GM12878 (cell line): Measurements from ENCODE around the gene CTNNA3. TPM values are rescaled to one million over a fixed set of nuclear protein-coding genes. Genes with fewer than 3 reads are reported as not detected.

Source experiments
- ATAC-seq: fragments of 200-7000 bp; cut with Tn5 transposase; 3 replicates; pipeline ENCODE4 v1.9.1; 2020; ENCODE audit warnings: mild to moderate bottlenecking, moderate library complexity
- BruUV-seq: library from RNA; stranded (reverse); fragments of 400-500 nt; replicated peaks from 2 replicates; lab custom pipeline; 2021; lab: Mats Ljungman, UMichigan
- CTCF ChIA-PET: fragments of 300-600 bp; sonication (Branson Sonifier 250); formaldehyde crosslinking; extraction: SDS; loops from one replicate; lab custom pipeline; 2021; ENCODE audit warnings: inconsistent platforms; lab: Yijun Ruan, JAX
- POLR2A ChIA-PET: fragments of 350-600 bp; formaldehyde crosslinking; extraction: SDS; loops from one replicate; lab custom pipeline; 2021; ENCODE audit warnings: inconsistent platforms; lab: Charles Lee
- RAD21 ChIA-PET: fragments of 300-600 bp; sonication (Branson Sonifier 250); formaldehyde crosslinking; loops from one replicate; lab custom pipeline; 2023; ENCODE audit warnings: antibody characterized with exemption; ENCODE audit not compliant: unreplicated experiment; lab: Charles Lee
- SMC1A ChIA-PET: fragments of 300-600 bp; sonication (Branson Sonifier 250); formaldehyde crosslinking; loops from one replicate; lab custom pipeline; 2023; ENCODE audit not compliant: unreplicated experiment, uncharacterized antibody; lab: Charles Lee
- DNase-seq: peaks from one replicate; pipeline ENCODE4 v3.0.0-alpha.2; 2011; ENCODE audit warnings: low read depth, low spot score
- FAIRE-seq: peaks from 3 replicates; lab custom pipeline; 2011; peaks lifted over from hg19 to GRCh38; lab: Jason Lieb, UNC
- H2AFZ ChIP-seq: 2 replicates; pipeline ENCODE4 v1.6.0; 2011; ENCODE audit warnings: low read depth, low read length, control low read depth; ENCODE audit not compliant: control insufficient read depth
- H3K27ac ChIP-seq: 2 replicates; pipeline ENCODE4 v1.5.1; 2011; ENCODE audit warnings: control low read depth; ENCODE audit not compliant: control insufficient read depth, insufficient read depth
- H3K27me3 ChIP-seq, 2 experiments: replicated peaks in 1 of 2; 2 replicates each; pipeline versions ENCODE4 v1.6.0 to v1.6.1; 2011; ENCODE audit warnings: low read length in 1 of 2; ENCODE audit not compliant: control insufficient read depth in 2 of 2, insufficient read depth in 2 of 2
- H3K36me3 ChIP-seq, 2 experiments: 2 replicates each; pipeline ENCODE4 v1.5.1; 2011; ENCODE audit warnings: low read length in 1 of 2; ENCODE audit not compliant: control insufficient read depth in 2 of 2, insufficient read depth in 2 of 2
- H3K4me1 ChIP-seq: 2 replicates; pipeline ENCODE4 v1.6.1; 2011; ENCODE audit warnings: mild to moderate bottlenecking, low read length, moderate library complexity, mixed read lengths; ENCODE audit not compliant: control insufficient read depth, insufficient read depth
- H3K4me2 ChIP-seq: 2 replicates; pipeline ENCODE4 v1.6.0; 2011; ENCODE audit warnings: control low read depth; ENCODE audit not compliant: control insufficient read depth, insufficient read depth
- H3K4me3 ChIP-seq: fragments of 200-600 bp; sonication (generic); 2 replicates; pipeline ENCODE4 v1.5.1; 2016
- H3K79me2 ChIP-seq: 2 replicates; pipeline ENCODE4 v1.6.0; 2011; ENCODE audit warnings: low read length; ENCODE audit not compliant: control insufficient read depth, insufficient read depth
- H3K9ac ChIP-seq: 2 replicates; pipeline ENCODE4 v1.8.0; 2011; ENCODE audit warnings: low read length, control low read depth, mixed read lengths; ENCODE audit not compliant: control insufficient read depth, insufficient read depth
- H3K9me3 ChIP-seq: replicated peaks from 3 replicates; pipeline ENCODE4 v1.5.1; 2011; ENCODE audit warnings: mild to moderate bottlenecking, low read length; ENCODE audit not compliant: control insufficient read depth, insufficient read depth
- H4K20me1 ChIP-seq: 2 replicates; pipeline ENCODE4 v1.6.0; 2011; ENCODE audit not compliant: control insufficient read depth, insufficient read depth
- DPF2 ChIP-seq: fragments of 450-650 bp; IDR thresholded peaks from 2 replicates; pipeline ENCODE4 v1.6.1; 2017; ENCODE audit warnings: mild to moderate bottlenecking
- ESRRA ChIP-seq: IDR thresholded peaks from 2 replicates; pipeline ENCODE4 v1.6.1; 2012; ENCODE audit warnings: mild to moderate bottlenecking, low read length, improper control_type of control experiment
- FOXM1 ChIP-seq: IDR thresholded peaks from 2 replicates; pipeline ENCODE4 v1.6.1; 2012; ENCODE audit warnings: low read depth, mild to moderate bottlenecking, inconsistent platforms, low read length, moderate library complexity
- LARP7 ChIP-seq: fragments of 450-650 bp; IDR thresholded peaks from 2 replicates; pipeline ENCODE4 v1.6.1; 2017; ENCODE audit warnings: mild to moderate bottlenecking
- MEF2A ChIP-seq: IDR thresholded peaks from 2 replicates; pipeline ENCODE4 v1.6.1; 2011; ENCODE audit warnings: low read depth, mild to moderate bottlenecking, low read length, moderate library complexity; ENCODE audit not compliant: insufficient read depth
- NFIC ChIP-seq: IDR thresholded peaks from 2 replicates; pipeline ENCODE4 v1.6.1; 2012; ENCODE audit warnings: low read depth, mild to moderate bottlenecking, inconsistent platforms, low read length, moderate library complexity
- NR2F1 ChIP-seq: fragments of 450-650 bp; conservative IDR thresholded peaks from 2 replicates; pipeline ENCODE4 v1.6.1; 2017; ENCODE audit warnings: mild to moderate bottlenecking
- POLR2AphosphoS5 ChIP-seq: IDR thresholded peaks from 2 replicates; pipeline ENCODE4 v1.6.1; 2011; ENCODE audit warnings: mild to moderate bottlenecking, low read length, inconsistent platforms
- RAD51 ChIP-seq: fragments of 450-650 bp; IDR thresholded peaks from 2 replicates; pipeline ENCODE4 v1.6.1; 2016; ENCODE audit warnings: moderate library complexity, mild to moderate bottlenecking, inconsistent platforms
- SIX5 ChIP-seq: IDR thresholded peaks from 2 replicates; pipeline ENCODE4 v1.6.1; 2011; ENCODE audit warnings: mild to moderate bottlenecking, low read depth, low read length, moderate library complexity; ENCODE audit not compliant: severe bottlenecking
- SMC3 ChIP-seq: IDR thresholded peaks from 2 replicates; pipeline ENCODE4 v1.6.1; 2011; ENCODE audit warnings: low read length, improper control_type of control experiment, borderline replicate concordance
- SUZ12 ChIP-seq: fragments of 200-600 bp; sonication (generic); IDR thresholded peaks from one replicate; pipeline ENCODE4 v1.6.1; 2018; ENCODE audit warnings: antibody characterized with exemption, mild to moderate bottlenecking; ENCODE audit not compliant: unreplicated experiment
- TCF3 ChIP-seq: IDR thresholded peaks from 2 replicates; pipeline ENCODE4 v1.6.1; 2012; ENCODE audit warnings: low read depth, mild to moderate bottlenecking, low read length, borderline replicate concordance; ENCODE audit not compliant: insufficient read depth
- YBX1 ChIP-seq: fragments of 450-650 bp; IDR thresholded peaks from 2 replicates; pipeline ENCODE4 v1.6.1; 2016; ENCODE audit warnings: antibody characterized with exemption
- WGBS: methylation state at CpG from one replicate; pipeline ENCODE4 v1.1.6; 2016; ENCODE audit warnings: low lambda C conversion rate; ENCODE audit not compliant: insufficient replicate concordance, insufficient coverage; ENCODE audit errors: missing lambda C conversion rate; 5-methylcytosine and 5-hydroxymethylcytosine counted together
- in situ Hi-C: fragments of 300-500 bp; cut with MboI; formaldehyde crosslinking; loops from 9 replicates; pipeline ENCODE4 v1.14.3; 2018; ENCODE audit warnings: mixed read lengths
- intact Hi-C: fragments of 100-400 bp; cut with micrococcal nuclease; formaldehyde crosslinking; loops from one replicate; pipeline ENCODE4 v1.14.2; 2022; ENCODE audit not compliant: unreplicated experiment
- polyA plus RNA-seq, 11 experiments: library from polyadenylated mRNA; depleted of rRNA in 4 of 11; unstranded in 6 of 11; stranded (reverse) in 5 of 11; fragments of >200 nt; fragmentation: Nextera tagmentation in 4 of 11; fragmentation: Illumina TruSeq in 1 of 11; extraction: Ambion mirVana in 4 of 11; extraction: Trizol in 1 of 11; gene quantifications; 1 replicate in 1 of 11; 2 replicates in 10 of 11; pipeline versions ENCODE4 v1.2.1 to v1.2.3, GENCODE V29; 2011 to 2016; ENCODE audit warnings: inconsistent platforms in 2 of 11, missing spikeins in 2 of 11, low read depth in 1 of 11
- total RNA-seq, 4 experiments: library from RNA; depleted of rRNA in 3 of 4; stranded (reverse); fragments of >200 nt in 3 of 4; fragmentation: Illumina TruSeq in 1 of 4; extraction: Trizol in 1 of 4; gene quantifications; 2 replicates each; pipeline versions ENCODE4 v1.2.1 to v1.2.3, GENCODE V29; 2013 to 2021
- TF ChIP-seq, protein P1 (sequence below): fragments of 450-650 bp; formaldehyde crosslinking; IDR thresholded peaks from 2 replicates; pipeline ENCODE4 v1.4.0; 2020; ENCODE audit warnings: mild to moderate bottlenecking, moderate library complexity

Gene CTNNA3
- total and polyA plus RNA-seq, 10 of the 15 experiments (the other 5 are each of a cell fraction or from before 2014, with no cell fraction given) = under 0.01 to 4.5 (median 0.22) TPM; not detected in 2

GRCh38 chr10:66519616-66520015, 1176.4 kb downstream of the CTNNA3 start:
- H3K9me3 ChIP-seq = no peaks in the 10 kb centered on the region
- no peak for DNase-seq
- no peak overlapping the region for H2AFZ ChIP-seq
- no peaks in the 10 kb centered on the region for H3K79me2 ChIP-seq
- no peak overlapping the region for H3K4me2 ChIP-seq
- no peaks in the 10 kb centered on the region for H3K4me1 ChIP-seq
- ATAC-seq = no peak
- TF ChIP-seq SMC3 (no peak), DPF2 (no peak), YBX1 (no peak), TCF3 (no peak), NR2F1 (no peak), RAD51 (no peak), FOXM1 (no peak), POLR2AphosphoS5 (no peak)
- ChIA-PET CTCF (no interaction called here), SMC1A (interaction anchor here (0.8 kb wide), 1 partner anchor 1446 kb away, joined by 4 read pairs; no protein-coding TSS in a partner anchor), POLR2A (no interaction called here), RAD21 (no interaction called here)
- H4K20me1 ChIP-seq = no peaks in the 10 kb centered on the region
- intact Hi-C loops = no loop called here
- in situ Hi-C loops = no loop called here
- FAIRE-seq = no peak
- BruUV-seq = no TSS peak
- H3K27ac ChIP-seq = no peak overlapping the region
- H3K4me3 ChIP-seq = no peak overlapping the region
- WGBS = 9% methylated on average over 3 of the region's 3 CpGs
- H3K9ac ChIP-seq = no peak overlapping the region
- no peaks in the 10 kb centered on the region for H3K27me3 ChIP-seq
- no peaks in the 10 kb centered on the region for H3K36me3 ChIP-seq

GRCh38 chr10:66514666-66515065, 1181.3 kb downstream of the CTNNA3 start:
- no TSS peak for BruUV-seq
- DNase-seq (no peak), ATAC-seq (no peak), FAIRE-seq (no peak)
- ChIA-PET CTCF (no interaction called here), SMC1A (no interaction called here), POLR2A (no interaction called here), RAD21 (no interaction called here)
- H3K27ac ChIP-seq = no peak overlapping the region
- H3K4me3 ChIP-seq = no peak overlapping the region
- in situ Hi-C loops = no loop called here
- intact Hi-C loops = no loop called here
- 0% methylated on average over 1 of the region's 1 CpG for WGBS
- H3K9me3 ChIP-seq = no peaks in the 10 kb centered on the region
- H3K4me2 ChIP-seq = no peak overlapping the region
- H3K27me3 ChIP-seq = no peaks in the 10 kb centered on the region
- no peaks in the 10 kb centered on the region for H3K4me1 ChIP-seq
- H4K20me1 ChIP-seq = no peaks in the 10 kb centered on the region
- H3K36me3 ChIP-seq = no peaks in the 10 kb centered on the region
- no peak overlapping the region for H3K9ac ChIP-seq
- H3K79me2 ChIP-seq = no peaks in the 10 kb centered on the region
- no peak overlapping the region for H2AFZ ChIP-seq
- no peak for TF ChIP-seq SIX5
- no peak for TF ChIP-seq SUZ12
- no peak for TF ChIP-seq LARP7
- no peak for TF ChIP-seq MEF2A
- no peak for TF ChIP-seq NFIC
- TF ChIP-seq, protein P1, sequence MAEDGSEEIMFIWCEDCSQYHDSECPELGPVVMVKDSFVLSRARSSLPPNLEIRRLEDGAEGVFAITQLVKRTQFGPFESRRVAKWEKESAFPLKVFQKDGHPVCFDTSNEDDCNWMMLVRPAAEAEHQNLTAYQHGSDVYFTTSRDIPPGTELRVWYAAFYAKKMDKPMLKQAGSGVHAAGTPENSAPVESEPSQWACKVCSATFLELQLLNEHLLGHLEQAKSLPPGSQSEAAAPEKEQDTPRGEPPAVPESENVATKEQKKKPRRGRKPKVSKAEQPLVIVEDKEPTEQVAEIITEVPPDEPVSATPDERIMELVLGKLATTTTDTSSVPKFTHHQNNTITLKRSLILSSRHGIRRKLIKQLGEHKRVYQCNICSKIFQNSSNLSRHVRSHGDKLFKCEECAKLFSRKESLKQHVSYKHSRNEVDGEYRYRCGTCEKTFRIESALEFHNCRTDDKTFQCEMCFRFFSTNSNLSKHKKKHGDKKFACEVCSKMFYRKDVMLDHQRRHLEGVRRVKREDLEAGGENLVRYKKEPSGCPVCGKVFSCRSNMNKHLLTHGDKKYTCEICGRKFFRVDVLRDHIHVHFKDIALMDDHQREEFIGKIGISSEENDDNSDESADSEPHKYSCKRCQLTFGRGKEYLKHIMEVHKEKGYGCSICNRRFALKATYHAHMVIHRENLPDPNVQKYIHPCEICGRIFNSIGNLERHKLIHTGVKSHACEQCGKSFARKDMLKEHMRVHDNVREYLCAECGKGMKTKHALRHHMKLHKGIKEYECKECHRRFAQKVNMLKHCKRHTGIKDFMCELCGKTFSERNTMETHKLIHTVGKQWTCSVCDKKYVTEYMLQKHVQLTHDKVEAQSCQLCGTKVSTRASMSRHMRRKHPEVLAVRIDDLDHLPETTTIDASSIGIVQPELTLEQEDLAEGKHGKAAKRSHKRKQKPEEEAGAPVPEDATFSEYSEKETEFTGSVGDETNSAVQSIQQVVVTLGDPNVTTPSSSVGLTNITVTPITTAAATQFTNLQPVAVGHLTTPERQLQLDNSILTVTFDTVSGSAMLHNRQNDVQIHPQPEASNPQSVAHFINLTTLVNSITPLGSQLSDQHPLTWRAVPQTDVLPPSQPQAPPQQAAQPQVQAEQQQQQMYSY (CRISPR knock-in tag) = no peak
- TF ChIP-seq ESRRA = no peak
